Measurements from ENCODE around the gene TMEM187.

Gene TMEM187

DNA sequence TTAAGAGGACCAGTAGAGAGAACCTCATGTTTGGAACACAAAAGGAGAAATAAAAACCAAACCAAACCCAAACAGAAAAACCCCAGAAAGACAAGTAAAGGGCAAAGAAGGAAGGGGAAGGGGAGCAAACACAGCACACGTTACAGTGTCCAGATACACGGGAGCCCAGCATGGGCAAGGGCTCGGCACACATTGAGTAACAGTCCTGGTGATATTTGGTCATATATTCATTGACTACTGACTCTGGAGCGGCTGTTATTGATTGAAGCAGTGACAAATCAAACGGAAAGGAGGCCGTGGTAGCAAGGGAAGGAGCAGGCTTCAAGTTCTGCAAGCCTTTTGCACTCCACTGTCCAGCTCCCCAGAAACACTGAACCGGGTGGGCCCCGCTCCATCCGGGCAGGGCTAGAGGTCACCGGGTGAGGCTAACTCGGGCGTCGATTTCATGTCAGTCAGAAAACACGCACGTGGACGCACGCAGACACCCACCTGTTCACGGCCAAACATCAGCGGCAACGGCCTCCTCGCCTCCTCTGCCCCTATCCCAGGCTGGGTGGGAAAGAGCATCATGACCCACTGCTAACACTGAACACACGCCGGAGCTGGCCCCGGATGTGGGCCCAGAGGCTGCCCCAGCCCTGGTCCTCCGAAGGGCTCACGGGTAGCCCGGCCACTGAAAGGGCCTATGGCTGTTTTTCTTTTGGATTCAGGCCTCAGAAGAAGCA lies 50.9 kb downstream of the TMEM187 start:
- DNase-seq, result no peak

GRCh38 chrX:154024271-154024670 lies 51.7 kb downstream of the TMEM187 start:
- DNase-seq, result no peak

- DNase-seq, result no peak
Observed at GRCh38 chrX:154025230-154025629, 52.7 kb downstream of the TMEM187 start.

DNA sequence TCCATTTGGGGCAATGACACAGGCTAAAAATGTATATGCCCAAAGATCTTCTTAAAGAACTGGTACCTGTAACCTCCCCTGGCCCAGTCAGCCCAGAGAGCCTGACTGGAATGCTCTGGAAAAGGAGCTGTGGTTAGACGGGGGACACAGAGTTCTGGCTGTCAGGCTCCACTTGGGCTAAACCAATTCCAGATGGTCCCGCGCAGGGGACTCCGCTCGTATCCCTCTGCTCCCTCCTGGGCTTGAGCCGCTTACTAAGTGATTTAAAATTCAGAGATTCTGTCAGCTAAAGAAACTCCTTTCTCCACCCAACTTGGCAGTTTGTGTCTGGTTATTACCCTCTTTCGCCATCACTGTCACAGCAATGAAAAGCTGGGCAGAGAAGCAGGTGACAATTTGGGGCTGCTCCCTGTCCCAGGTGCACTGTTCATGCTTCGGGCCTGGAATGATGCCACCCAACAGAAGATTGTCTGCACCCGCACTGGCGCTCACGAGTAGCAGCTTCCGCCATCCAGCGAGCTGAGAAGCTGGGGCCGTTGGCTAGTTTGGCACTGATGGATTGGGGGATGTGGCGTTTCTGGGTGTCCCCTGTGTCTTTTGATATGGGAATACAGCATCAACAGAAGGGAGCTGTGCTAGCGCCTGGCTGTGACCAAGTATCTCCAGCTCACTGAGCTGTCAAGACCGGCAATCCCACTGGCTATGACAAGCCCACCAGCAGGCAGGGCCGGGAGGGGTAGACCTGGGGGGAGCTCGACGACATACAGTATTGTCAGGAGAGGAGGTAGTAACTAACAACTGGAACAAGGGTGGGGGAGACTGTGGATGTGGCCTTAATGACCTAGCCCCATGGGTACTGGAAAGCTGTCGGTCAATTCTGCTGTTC lies 53.8 kb downstream of the TMEM187 start:
- DNase-seq, result no peak

- DNase-seq, result no peak
Observed at GRCh38 chrX:154027022-154027402, 54.5 kb downstream of the TMEM187 start.

- DNase-seq, result no peak
Observed at GRCh38 chrX:154027986-154028385, 55.4 kb downstream of the TMEM187 start.

- no peak for DNase-seq
Observed at GRCh38 chrX:154028502-154029184, 56.1 kb downstream of the TMEM187 start.

DNA sequence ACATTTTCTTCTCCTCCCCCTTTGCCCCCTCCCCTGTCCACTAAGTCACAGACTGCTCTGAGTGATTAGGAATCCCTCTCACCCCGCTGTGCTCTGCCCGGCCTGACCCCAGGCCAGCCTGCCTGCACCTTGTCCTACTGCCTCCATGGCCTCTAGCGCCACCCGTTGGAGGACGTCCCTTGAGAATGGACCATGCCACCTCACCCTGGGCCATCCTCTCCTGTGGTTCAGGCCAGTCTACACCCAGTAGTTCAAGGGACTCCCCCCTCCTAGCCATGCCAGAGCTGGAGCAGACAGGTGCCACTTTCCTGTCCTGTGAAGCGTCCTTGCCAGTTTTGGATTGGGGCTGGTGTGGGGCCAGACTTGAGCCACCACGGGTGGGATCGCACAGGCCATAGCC lies 56.9 kb downstream of the TMEM187 start:
- no peak for DNase-seq

DNA sequence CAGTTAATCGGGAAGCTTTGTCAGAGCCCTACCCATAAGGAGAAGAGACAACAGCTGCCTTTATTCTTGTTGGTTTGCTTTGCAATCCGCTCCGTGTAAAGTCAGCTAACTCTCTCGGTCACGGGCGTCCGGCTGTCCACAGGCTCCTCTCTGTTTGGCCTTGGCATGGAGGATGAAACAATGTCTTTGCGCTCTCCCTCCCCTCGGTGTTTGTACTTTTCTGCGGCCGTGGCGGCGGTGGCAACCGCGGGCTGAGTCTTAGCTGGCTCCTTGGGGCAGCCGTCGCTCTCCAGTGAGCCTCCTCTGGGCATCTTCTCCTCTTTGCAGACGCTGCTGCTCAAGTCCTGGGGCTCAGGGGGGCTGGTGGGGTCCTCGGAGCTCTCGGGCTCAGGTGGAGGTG lies 57.7 kb downstream of the TMEM187 start:
- DNase-seq, result no peak

- DNase-seq, result no peak
Observed at GRCh38 chrX:154030715-154031305, 58.3 kb downstream of the TMEM187 start.

- no peak for DNase-seq
Observed at GRCh38 chrX:154032160-154032559, 59.6 kb downstream of the TMEM187 start.

DNA sequence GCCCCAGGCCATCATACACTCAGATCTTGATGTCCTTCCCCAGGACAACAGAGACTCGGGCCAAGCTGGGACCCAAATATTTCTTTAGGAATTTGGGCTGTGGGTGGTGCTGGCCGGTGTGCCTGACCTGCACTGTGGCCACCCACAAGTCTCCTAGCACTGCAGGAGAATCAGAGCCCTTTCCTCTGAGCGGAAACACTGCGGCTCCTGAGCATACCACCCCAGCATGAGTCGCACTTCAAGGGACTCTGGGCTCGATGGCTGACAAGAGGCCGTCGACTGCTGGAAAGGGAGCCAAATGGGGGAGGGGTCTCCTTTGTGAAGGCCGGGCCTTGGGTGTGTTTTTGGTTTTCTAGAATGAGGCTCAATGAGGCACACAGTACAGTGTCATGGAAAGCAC lies 60.1 kb downstream of the TMEM187 start:
- no peak for DNase-seq
